K562 (cell line): ENCODE measurements around the gene CHSY1. TPM values are rescaled to one million over a fixed set of nuclear protein-coding genes. Genes with fewer than 3 reads are reported as not detected.

Experiments used
- FOXK2 ChIP-seq, 2 experiments: fragments of 450-650 bp; IDR thresholded peaks in 1 of 2; conservative IDR thresholded peaks in 1 of 2; 2 replicates each; pipeline ENCODE4 v1.6.1; 2016; ENCODE audit warnings: low read depth in 2 of 2, mild to moderate bottlenecking in 1 of 2
- NCOA4 ChIP-seq: fragments of 450-650 bp; IDR thresholded peaks from 2 replicates; pipeline ENCODE4 v1.6.1; 2018; ENCODE audit warnings: mild to moderate bottlenecking; ENCODE audit not compliant: partially characterized antibody
- NUFIP1 ChIP-seq: fragments of 450-650 bp; IDR thresholded peaks from 2 replicates; pipeline ENCODE4 v1.6.1; 2018; ENCODE audit not compliant: partially characterized antibody
- RBM39 ChIP-seq: fragments of 200-400 bp; formaldehyde crosslinking; optimal IDR thresholded peaks from 2 replicates; pipeline ENCODE3; 2018; ENCODE audit warnings: low read depth, low read length
- SMARCA5 ChIP-seq: fragments of 450-650 bp; IDR thresholded peaks from 2 replicates; pipeline ENCODE4 v1.6.1; 2016
- TAF9B ChIP-seq: fragments of 450-650 bp; IDR thresholded peaks from 2 replicates; pipeline ENCODE4 v1.6.1; 2018; ENCODE audit warnings: mild to moderate bottlenecking; ENCODE audit not compliant: partially characterized antibody
- TBL1XR1 ChIP-seq, 2 experiments: IDR thresholded peaks; 2 replicates each; pipeline ENCODE4 v1.6.1; 2012; ENCODE audit warnings: improper control_type of control experiment in 2 of 2, low read length in 2 of 2, mild to moderate bottlenecking in 1 of 2
- ZNF174 ChIP-seq: fragments of 250-450 bp; sonication (Bioruptor Pico); IDR thresholded peaks from 2 replicates; pipeline ENCODE4 v1.4.0; 2020; ENCODE audit warnings: mild to moderate bottlenecking
- polyA plus RNA-seq, 8 experiments: library from polyadenylated mRNA; depleted of rRNA in 4 of 8; stranded (reverse) in 5 of 8; unstranded in 3 of 8; fragments of >200 nt; fragmentation: Nextera tagmentation in 2 of 8; fragmentation: Illumina TruSeq in 1 of 8; extraction: Ambion mirVana in 2 of 8; extraction: Trizol in 1 of 8; gene quantifications; 2 replicates each; pipeline versions ENCODE4 v1.2.1 to v1.2.3, GENCODE V29; 2011 to 2014; ENCODE audit warnings: inconsistent platforms in 1 of 8, missing spikeins in 1 of 8
- total RNA-seq, 7 experiments: library from RNA; depleted of rRNA in 6 of 7; stranded (reverse); fragments of >200 nt in 6 of 7; fragmentation: Illumina TruSeq in 2 of 7; extraction: Trizol in 2 of 7; gene quantifications; 2 replicates each; pipeline versions ENCODE4 v1.2.1 to v1.2.3, GENCODE V29; 2011 to 2021; ENCODE audit warnings: low replicate concordance in 1 of 7
- TF ChIP-seq, protein P1 (sequence below): fragments of 200-800 bp; sonication (Bioruptor generic); IDR thresholded peaks from 2 replicates; pipeline ENCODE4 v1.6.1; 2016; ENCODE audit warnings: missing genetic modification characterization, missing compliant biosample characterization
- TF ChIP-seq, protein P2 (sequence below): sonication (generic); IDR thresholded peaks from 2 replicates; pipeline ENCODE4 v1.6.1; 2016

Gene CHSY1
- total and polyA plus RNA-seq, 9 of the 15 experiments (the other 6 are each of a cell fraction or from before 2014, with no cell fraction given), result 7.0 to 16.4 (median 13.4) TPM

DNA sequence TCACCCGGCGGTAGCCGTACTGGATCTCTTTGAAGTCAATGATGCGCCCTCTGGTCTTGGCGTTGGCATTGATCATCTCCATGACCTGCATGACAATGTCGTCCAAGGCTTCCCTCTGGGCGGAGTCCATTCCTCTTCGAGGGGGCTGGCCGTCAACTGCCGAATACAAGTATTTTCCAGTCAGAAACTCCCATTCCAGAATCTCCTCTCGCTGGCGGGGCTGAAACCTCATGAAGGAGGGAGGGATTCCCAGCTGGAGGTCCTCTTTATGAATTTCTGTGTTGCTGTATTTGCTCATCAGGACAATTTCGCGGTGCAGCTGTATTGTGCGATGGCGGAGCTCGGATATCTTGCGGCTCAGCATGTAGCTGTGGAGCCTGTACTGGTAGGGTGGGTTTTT lies 73.4 kb downstream of the CHSY1 start (continued):
- TF ChIP-seq, protein P1, sequence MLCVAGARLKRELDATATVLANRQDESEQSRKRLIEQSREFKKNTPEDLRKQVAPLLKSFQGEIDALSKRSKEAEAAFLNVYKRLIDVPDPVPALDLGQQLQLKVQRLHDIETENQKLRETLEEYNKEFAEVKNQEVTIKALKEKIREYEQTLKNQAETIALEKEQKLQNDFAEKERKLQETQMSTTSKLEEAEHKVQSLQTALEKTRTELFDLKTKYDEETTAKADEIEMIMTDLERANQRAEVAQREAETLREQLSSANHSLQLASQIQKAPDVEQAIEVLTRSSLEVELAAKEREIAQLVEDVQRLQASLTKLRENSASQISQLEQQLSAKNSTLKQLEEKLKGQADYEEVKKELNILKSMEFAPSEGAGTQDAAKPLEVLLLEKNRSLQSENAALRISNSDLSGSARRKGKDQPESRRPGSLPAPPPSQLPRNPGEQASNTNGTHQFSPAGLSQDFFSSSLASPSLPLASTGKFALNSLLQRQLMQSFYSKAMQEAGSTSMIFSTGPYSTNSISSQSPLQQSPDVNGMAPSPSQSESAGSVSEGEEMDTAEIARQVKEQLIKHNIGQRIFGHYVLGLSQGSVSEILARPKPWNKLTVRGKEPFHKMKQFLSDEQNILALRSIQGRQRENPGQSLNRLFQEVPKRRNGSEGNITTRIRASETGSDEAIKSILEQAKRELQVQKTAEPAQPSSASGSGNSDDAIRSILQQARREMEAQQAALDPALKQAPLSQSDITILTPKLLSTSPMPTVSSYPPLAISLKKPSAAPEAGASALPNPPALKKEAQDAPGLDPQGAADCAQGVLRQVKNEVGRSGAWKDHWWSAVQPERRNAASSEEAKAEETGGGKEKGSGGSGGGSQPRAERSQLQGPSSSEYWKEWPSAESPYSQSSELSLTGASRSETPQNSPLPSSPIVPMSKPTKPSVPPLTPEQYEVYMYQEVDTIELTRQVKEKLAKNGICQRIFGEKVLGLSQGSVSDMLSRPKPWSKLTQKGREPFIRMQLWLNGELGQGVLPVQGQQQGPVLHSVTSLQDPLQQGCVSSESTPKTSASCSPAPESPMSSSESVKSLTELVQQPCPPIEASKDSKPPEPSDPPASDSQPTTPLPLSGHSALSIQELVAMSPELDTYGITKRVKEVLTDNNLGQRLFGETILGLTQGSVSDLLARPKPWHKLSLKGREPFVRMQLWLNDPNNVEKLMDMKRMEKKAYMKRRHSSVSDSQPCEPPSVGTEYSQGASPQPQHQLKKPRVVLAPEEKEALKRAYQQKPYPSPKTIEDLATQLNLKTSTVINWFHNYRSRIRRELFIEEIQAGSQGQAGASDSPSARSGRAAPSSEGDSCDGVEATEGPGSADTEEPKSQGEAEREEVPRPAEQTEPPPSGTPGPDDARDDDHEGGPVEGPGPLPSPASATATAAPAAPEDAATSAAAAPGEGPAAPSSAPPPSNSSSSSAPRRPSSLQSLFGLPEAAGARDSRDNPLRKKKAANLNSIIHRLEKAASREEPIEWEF, result no peak
- TF ChIP-seq TAF9B, result no peak
- TF ChIP-seq FOXK2 (conservative IDR thresholded peaks at IDR 0.05 in 1 of 2, IDR thresholded peaks at IDR 0.05 in 1 of 2; ENCODE audit: low read depth in 2 of 2), result no peak
- no peak for TF ChIP-seq NUFIP1
- no peak for TF ChIP-seq RBM39
- TF ChIP-seq, protein P2, sequence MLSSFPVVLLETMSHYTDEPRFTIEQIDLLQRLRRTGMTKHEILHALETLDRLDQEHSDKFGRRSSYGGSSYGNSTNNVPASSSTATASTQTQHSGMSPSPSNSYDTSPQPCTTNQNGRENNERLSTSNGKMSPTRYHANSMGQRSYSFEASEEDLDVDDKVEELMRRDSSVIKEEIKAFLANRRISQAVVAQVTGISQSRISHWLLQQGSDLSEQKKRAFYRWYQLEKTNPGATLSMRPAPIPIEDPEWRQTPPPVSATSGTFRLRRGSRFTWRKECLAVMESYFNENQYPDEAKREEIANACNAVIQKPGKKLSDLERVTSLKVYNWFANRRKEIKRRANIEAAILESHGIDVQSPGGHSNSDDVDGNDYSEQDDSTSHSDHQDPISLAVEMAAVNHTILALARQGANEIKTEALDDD, result no peak
- TF ChIP-seq NCOA4, result no peak
- TF ChIP-seq ZNF174 (CRISPR knock-in tag), result no peak
- TF ChIP-seq TBL1XR1 (IDR thresholded peaks at IDR 0.05; ENCODE audit: low read length in 2 of 2), result no peak
- TF ChIP-seq SMARCA5, result no peak
